H1 (cell line): ENCODE results near the gene CTNNA3.

Source experiments
- CBX8 ChIP-seq: fragments of 300-800, 300-1000 bp; sonication (generic); IDR thresholded peaks from 2 replicates; pipeline ENCODE4 v1.7.1; 2016; ENCODE audit warnings: low read depth, low read length, borderline replicate concordance
- CHD2 ChIP-seq: IDR thresholded peaks from 2 replicates; pipeline ENCODE4 v1.6.1; 2012; ENCODE audit warnings: low read length, improper control_type of control experiment
- CTBP2 ChIP-seq: IDR thresholded peaks from 2 replicates; pipeline ENCODE4 v1.7.0; 2011; ENCODE audit warnings: borderline replicate concordance, mild to moderate bottlenecking, moderate library complexity, mixed read lengths, low read length; ENCODE audit not compliant: insufficient read depth, insufficient read length
- EZH2 ChIP-seq: fragments of 200-600 bp; sonication (generic); IDR thresholded peaks from 2 replicates; pipeline ENCODE4 v1.7.1; 2012; ENCODE audit warnings: low read depth, mild to moderate bottlenecking, moderate library complexity, low read length, inconsistent platforms; ENCODE audit not compliant: severe bottlenecking
- GABPA ChIP-seq: IDR thresholded peaks from 2 replicates; pipeline ENCODE4 v1.6.1; 2011; ENCODE audit warnings: mild to moderate bottlenecking, low read length, moderate library complexity, borderline replicate concordance; ENCODE audit not compliant: insufficient read depth
- JUND ChIP-seq: IDR thresholded peaks from 2 replicates; pipeline ENCODE4 v1.6.1; 2011; ENCODE audit warnings: mild to moderate bottlenecking, improper control_type of control experiment, low read length
- POLR2AphosphoS5 ChIP-seq: IDR thresholded peaks from 2 replicates; pipeline ENCODE4 v1.6.1; 2011; ENCODE audit warnings: low read depth, low read length
- SUZ12 ChIP-seq: fragments of 200-600 bp; sonication (generic); IDR thresholded peaks from 2 replicates; pipeline ENCODE4 v1.6.1; 2012; ENCODE audit warnings: mild to moderate bottlenecking, inconsistent platforms, low read length, moderate library complexity, mixed read lengths
- TAF1 ChIP-seq: IDR thresholded peaks from 2 replicates; pipeline ENCODE4 v1.6.1; 2011; ENCODE audit warnings: mild to moderate bottlenecking, low read depth, low read length
- TAF7 ChIP-seq: optimal IDR thresholded peaks from 2 replicates; pipeline ENCODE3; 2011; ENCODE audit warnings: low read depth, mild to moderate bottlenecking, inconsistent platforms, low read length, moderate library complexity, borderline replicate concordance
- TF ChIP-seq, protein P1 (sequence below), 3 experiments: IDR thresholded peaks; 1 replicate in 2 of 3; 2 replicates in 1 of 3; pipeline versions ENCODE4 v1.5.1 to v1.6.1; 2011; ENCODE audit warnings: low read length in 3 of 3, mild to moderate bottlenecking in 3 of 3, inconsistent platforms in 2 of 3, low read depth in 1 of 3, moderate library complexity in 1 of 3; ENCODE audit not compliant: insufficient read depth in 1 of 3; ENCODE audit errors: control extremely low read depth in 1 of 3
- TF ChIP-seq, protein P2 (sequence below): IDR thresholded peaks from 2 replicates; pipeline ENCODE4 v1.6.1; 2011; ENCODE audit warnings: low read depth, mild to moderate bottlenecking, low read length; ENCODE audit not compliant: insufficient read depth

DNA sequence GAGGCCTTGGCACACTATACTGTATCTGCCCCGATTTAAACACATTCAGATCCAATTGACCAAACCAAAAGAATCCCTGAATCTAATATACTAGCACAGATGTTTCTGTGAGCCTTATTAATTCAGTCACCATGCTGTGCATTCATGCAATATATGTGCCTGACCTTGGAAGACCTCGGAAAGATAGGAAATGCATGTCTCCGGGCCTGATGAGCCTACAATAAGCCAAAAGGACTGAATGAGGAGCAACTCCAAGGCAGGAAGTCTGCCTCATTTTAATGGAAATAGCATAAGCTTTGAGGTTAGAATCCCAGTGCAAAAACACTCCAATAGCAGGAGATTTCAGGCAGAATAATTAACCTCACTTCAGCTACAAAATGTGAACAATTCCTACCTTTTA lies 453.5 kb downstream of the CTNNA3 start:
- TF ChIP-seq CTBP2 (no peak), TAF7 (no peak), EZH2 (no peak), JUND (no peak), TAF1 (no peak), POLR2AphosphoS5 (no peak), SUZ12 (no peak), CHD2 (no peak), GABPA (no peak), CBX8 (no peak)
- TF ChIP-seq, protein P1, sequence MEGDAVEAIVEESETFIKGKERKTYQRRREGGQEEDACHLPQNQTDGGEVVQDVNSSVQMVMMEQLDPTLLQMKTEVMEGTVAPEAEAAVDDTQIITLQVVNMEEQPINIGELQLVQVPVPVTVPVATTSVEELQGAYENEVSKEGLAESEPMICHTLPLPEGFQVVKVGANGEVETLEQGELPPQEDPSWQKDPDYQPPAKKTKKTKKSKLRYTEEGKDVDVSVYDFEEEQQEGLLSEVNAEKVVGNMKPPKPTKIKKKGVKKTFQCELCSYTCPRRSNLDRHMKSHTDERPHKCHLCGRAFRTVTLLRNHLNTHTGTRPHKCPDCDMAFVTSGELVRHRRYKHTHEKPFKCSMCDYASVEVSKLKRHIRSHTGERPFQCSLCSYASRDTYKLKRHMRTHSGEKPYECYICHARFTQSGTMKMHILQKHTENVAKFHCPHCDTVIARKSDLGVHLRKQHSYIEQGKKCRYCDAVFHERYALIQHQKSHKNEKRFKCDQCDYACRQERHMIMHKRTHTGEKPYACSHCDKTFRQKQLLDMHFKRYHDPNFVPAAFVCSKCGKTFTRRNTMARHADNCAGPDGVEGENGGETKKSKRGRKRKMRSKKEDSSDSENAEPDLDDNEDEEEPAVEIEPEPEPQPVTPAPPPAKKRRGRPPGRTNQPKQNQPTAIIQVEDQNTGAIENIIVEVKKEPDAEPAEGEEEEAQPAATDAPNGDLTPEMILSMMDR (IDR thresholded peaks at IDR 0.05; ENCODE audit: control extremely low read depth in 1 of 3, insufficient read depth in 1 of 3, low read depth in 1 of 3, low read length in 3 of 3) = no peak
- TF ChIP-seq, protein P2, sequence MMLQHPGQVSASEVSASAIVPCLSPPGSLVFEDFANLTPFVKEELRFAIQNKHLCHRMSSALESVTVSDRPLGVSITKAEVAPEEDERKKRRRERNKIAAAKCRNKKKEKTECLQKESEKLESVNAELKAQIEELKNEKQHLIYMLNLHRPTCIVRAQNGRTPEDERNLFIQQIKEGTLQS = no peak
